GM18909 (cell line): ENCODE data around the gene RBM38.

ENCODE experiments used
- ATAC-seq: cut with Tn5 transposase; IDR thresholded peaks from one replicate; pipeline ENCODE4 v1.9.1; 2021; ENCODE audit warnings: mild to moderate bottlenecking; ENCODE audit not compliant: unreplicated experiment, poor library complexity

Gene RBM38

GRCh38 chr20:57374343-57374930 lies 16.8 kb upstream of the RBM38 start:
- ATAC-seq: no peak

- ATAC-seq: no peak
Measured at GRCh38 chr20:57374931-57375651, 16.1 kb upstream of the RBM38 start.

GRCh38 chr20:57375652-57376230 lies 15.5 kb upstream of the RBM38 start:
- ATAC-seq: no peak

GRCh38 chr20:57377350-57377749 lies 13.8 kb upstream of the RBM38 start:
- no peak for ATAC-seq

- no peak for ATAC-seq
Measured at GRCh38 chr20:57378107-57378506, 13.1 kb upstream of the RBM38 start.

GRCh38 chr20:57378646-57379262 lies 12.4 kb upstream of the RBM38 start:
- ATAC-seq: no peak

- ATAC-seq: no peak
Measured at GRCh38 chr20:57379263-57379647, 11.9 kb upstream of the RBM38 start.

GRCh38 chr20:57380081-57380750 lies 11.0 kb upstream of the RBM38 start:
- ATAC-seq: no peak

- ATAC-seq: peak; percentile 53
Measured at GRCh38 chr20:57381596-57382503, 9.3 kb upstream of the RBM38 start.

GRCh38 chr20:57382516-57382915 lies 8.7 kb upstream of the RBM38 start:
- no peak for ATAC-seq

GRCh38 chr20:57383447-57384347 lies 7.5 kb upstream of the RBM38 start:
- no peak for ATAC-seq

- no peak for ATAC-seq
Measured at GRCh38 chr20:57384486-57384885, 6.7 kb upstream of the RBM38 start.

- no peak for ATAC-seq
Measured at GRCh38 chr20:57384953-57385761, 6.0 kb upstream of the RBM38 start.

GRCh38 chr20:57385940-57386339 lies 5.3 kb upstream of the RBM38 start:
- ATAC-seq: no peak

GRCh38 chr20:57386762-57387161 lies 4.4 kb upstream of the RBM38 start:
- no peak for ATAC-seq

- ATAC-seq: no peak
Measured at GRCh38 chr20:57387463-57387862, 3.7 kb upstream of the RBM38 start.

GRCh38 chr20:57387945-57388371 lies 3.2 kb upstream of the RBM38 start:
- ATAC-seq: no peak
